IMR-90 (cell line): Measurements from ENCODE around the gene NRG4. TPM values are rescaled to one million over a fixed set of nuclear protein-coding genes. Genes with fewer than 3 reads are reported as not detected.

Experiments
- ATAC-seq: fragments of 200-7000 bp; cut with Tn5 transposase; 2 replicates; pipeline ENCODE4 v1.9.1; 2020; ENCODE audit warnings: low read depth, mild to moderate bottlenecking, moderate library complexity
- BruUV-seq: library from RNA; stranded (reverse); fragments of 400-500 nt; replicated peaks from 2 replicates; lab custom pipeline; 2021; lab: Mats Ljungman, UMichigan
- CTCF ChIA-PET: fragments of 300-600 bp; formaldehyde crosslinking; extraction: SDS; loops from one replicate; lab custom pipeline; 2021; ENCODE audit warnings: antibody characterized with exemption; lab: Yijun Ruan, JAX
- POLR2A ChIA-PET: fragments of 300-600 bp; sonication (Branson Sonifier 250); formaldehyde crosslinking; loops from one replicate; lab custom pipeline; 2022; ENCODE audit warnings: antibody characterized with exemption; ENCODE audit not compliant: unreplicated experiment; lab: Charles Lee
- DNase-seq: peaks from one replicate; pipeline ENCODE4 v3.0.0; 2013
- H2AFZ ChIP-seq: replicated peaks from 2 replicates; pipeline ENCODE3; 2013; ENCODE audit warnings: low read length, mild to moderate bottlenecking; ENCODE audit not compliant: poor library complexity
- H2AK5ac ChIP-seq: 2 replicates; pipeline ENCODE4 v1.6.1; 2013; ENCODE audit warnings: low read depth, low read length, inconsistent platforms
- H2AK9ac ChIP-seq: replicated peaks from 2 replicates; pipeline ENCODE3; 2013; ENCODE audit warnings: mild to moderate bottlenecking, low read depth, low read length, moderate library complexity; ENCODE audit not compliant: poor library complexity
- H2BK120ac ChIP-seq: 2 replicates; pipeline ENCODE4 v1.6.1; 2013; ENCODE audit warnings: low read depth, low read length, inconsistent platforms
- H2BK15ac ChIP-seq: 3 replicates; pipeline ENCODE4 v1.6.1; 2013; ENCODE audit warnings: low read depth, low read length, inconsistent platforms
- H2BK20ac ChIP-seq: 2 replicates; pipeline ENCODE4 v1.6.1; 2013; ENCODE audit warnings: low read depth, mild to moderate bottlenecking, inconsistent platforms, low read length, moderate library complexity
- H2BK5ac ChIP-seq: 2 replicates; pipeline ENCODE4 v1.6.1; 2013; ENCODE audit warnings: mild to moderate bottlenecking, low read depth, low read length, inconsistent platforms; ENCODE audit not compliant: poor library complexity, severe bottlenecking
- H3K14ac ChIP-seq: replicated peaks from 2 replicates; pipeline ENCODE4 v1.6.1; 2013; ENCODE audit warnings: low read depth, low read length, inconsistent platforms
- H3K18ac ChIP-seq: 2 replicates; pipeline ENCODE4 v1.6.1; 2013; ENCODE audit warnings: low read depth, low read length, control low read depth
- H3K23ac ChIP-seq: 2 replicates; pipeline ENCODE4 v1.6.1; 2013; ENCODE audit warnings: low read depth, low read length, inconsistent platforms
- H3K27ac ChIP-seq: 2 replicates; pipeline ENCODE4 v1.5.1; 2013; ENCODE audit warnings: mild to moderate bottlenecking, control low read depth, low read length; ENCODE audit not compliant: insufficient read depth
- H3K27me3 ChIP-seq: 2 replicates; pipeline ENCODE4 v1.6.1; 2013; ENCODE audit warnings: low read length; ENCODE audit not compliant: control insufficient read depth, insufficient read depth
- H3K36me3 ChIP-seq: 2 replicates; pipeline ENCODE4 v1.6.1; 2013; ENCODE audit warnings: low read length, mixed read lengths; ENCODE audit not compliant: control insufficient read depth, insufficient read depth
- H3K4ac ChIP-seq: 2 replicates; pipeline ENCODE4 v1.6.1; 2013; ENCODE audit warnings: low read depth, low read length, inconsistent platforms
- H3K4me1 ChIP-seq: 2 replicates; pipeline ENCODE4 v1.6.1; 2013; ENCODE audit warnings: low read length, mixed read lengths; ENCODE audit not compliant: control insufficient read depth, insufficient read depth
- H3K4me2 ChIP-seq: 2 replicates; pipeline ENCODE4 v1.6.1; 2013; ENCODE audit warnings: low read depth, mild to moderate bottlenecking, control low read depth, low read length, moderate library complexity
- H3K4me3 ChIP-seq: 2 replicates; pipeline ENCODE4 v1.5.1; 2013; ENCODE audit warnings: low read depth, mild to moderate bottlenecking, control low read depth, low read length, moderate library complexity; ENCODE audit not compliant: insufficient read depth
- H3K56ac ChIP-seq: 2 replicates; pipeline ENCODE4 v1.6.1; 2013; ENCODE audit warnings: low read length, inconsistent platforms; ENCODE audit not compliant: insufficient read depth; ENCODE audit errors: extremely low read depth
- H3K79me1 ChIP-seq, 2 experiments: 2 replicates each; pipeline ENCODE4 v1.6.1; 2013; ENCODE audit warnings: low read length in 2 of 2, inconsistent platforms in 1 of 2, low read depth in 1 of 2
- H3K9ac ChIP-seq: 2 replicates; pipeline ENCODE4 v1.6.1; 2013; ENCODE audit warnings: low read depth, low read length, control low read depth
- H3K9me1 ChIP-seq: 2 replicates; pipeline ENCODE4 v1.6.1; 2013; ENCODE audit warnings: low read length, inconsistent platforms; ENCODE audit not compliant: insufficient read depth
- H3K9me3 ChIP-seq: 2 replicates; pipeline ENCODE4 v1.6.1; 2013; ENCODE audit warnings: low read length; ENCODE audit not compliant: control insufficient read depth, insufficient read depth
- H4K20me1 ChIP-seq: 2 replicates; pipeline ENCODE4 v1.6.1; 2013; ENCODE audit warnings: low read length, inconsistent platforms; ENCODE audit not compliant: insufficient read depth
- H4K5ac ChIP-seq: 2 replicates; pipeline ENCODE4 v1.6.1; 2013; ENCODE audit warnings: mild to moderate bottlenecking, low read depth, low read length, control low read depth
- H4K8ac ChIP-seq, 2 experiments: 2 replicates each; pipeline ENCODE4 v1.6.1; 2013; ENCODE audit warnings: low read depth in 2 of 2, low read length in 2 of 2, control low read depth in 1 of 2, inconsistent platforms in 1 of 2
- H4K91ac ChIP-seq: 2 replicates; pipeline ENCODE4 v1.6.1; 2013; ENCODE audit warnings: low read depth, low read length, inconsistent platforms; ENCODE audit not compliant: insufficient read depth
- FOS ChIP-seq: fragments of 150-350 bp; IDR thresholded peaks from 2 replicates; pipeline ENCODE4 v1.6.1; 2016; ENCODE audit warnings: low read depth, low read length
- MAFK ChIP-seq: IDR thresholded peaks from 2 replicates; pipeline ENCODE4 v1.6.1; 2012; ENCODE audit warnings: low read depth, low read length, improper control_type of control experiment
- WGBS, 2 experiments: methylation state at CpG; one replicate each; pipeline versions ENCODE4 v1.1.5 to v1.1.7; 2013; ENCODE audit warnings: missing lambda C conversion rate in 2 of 2; ENCODE audit not compliant: insufficient read length in 1 of 2; ENCODE audit errors: extremely low coverage in 2 of 2; 5-methylcytosine and 5-hydroxymethylcytosine counted together
- dilution Hi-C: fragments of 300-500 bp; cut with HindIII; formaldehyde crosslinking; loops from one replicate; pipeline ENCODE4 v1.14.3; 2018; ENCODE audit warnings: low sequenced_read_pairs; ENCODE audit not compliant: unreplicated experiment
- in situ Hi-C: fragments of 300-500 bp; cut with MboI; formaldehyde crosslinking; loops from 3 replicates; pipeline ENCODE4 v1.14.3; 2019; ENCODE audit warnings: low sequenced_read_pairs, inconsistent platforms, mixed read lengths
- intact Hi-C: fragments of 100-400 bp; cut with micrococcal nuclease; formaldehyde crosslinking; loops from 2 replicates; pipeline ENCODE4 v1.10.0; 2022
- polyA plus RNA-seq, 3 experiments: library from polyadenylated mRNA; depleted of rRNA; stranded (reverse); fragments of >200 nt; gene quantifications; 2 replicates each; pipeline ENCODE4 v1.2.3, GENCODE V29; 2012; ENCODE audit warnings: low replicate concordance in 1 of 3
- total RNA-seq: library from RNA; depleted of rRNA; stranded (reverse); fragments of >200 nt; gene quantifications from 2 replicates; pipeline ENCODE4 v1.2.3, GENCODE V29; 2012
- TF ChIP-seq, protein P1 (sequence below): fragments of 150-350 bp; IDR thresholded peaks from 2 replicates; pipeline ENCODE4 v1.6.1; 2016; ENCODE audit warnings: low read depth, mild to moderate bottlenecking, low read length, moderate library complexity, borderline replicate concordance

The NRG4 gene
- total and polyA plus RNA-seq, 2 of the 4 experiments (the other 2 are of a cell fraction): not detected

DNA sequence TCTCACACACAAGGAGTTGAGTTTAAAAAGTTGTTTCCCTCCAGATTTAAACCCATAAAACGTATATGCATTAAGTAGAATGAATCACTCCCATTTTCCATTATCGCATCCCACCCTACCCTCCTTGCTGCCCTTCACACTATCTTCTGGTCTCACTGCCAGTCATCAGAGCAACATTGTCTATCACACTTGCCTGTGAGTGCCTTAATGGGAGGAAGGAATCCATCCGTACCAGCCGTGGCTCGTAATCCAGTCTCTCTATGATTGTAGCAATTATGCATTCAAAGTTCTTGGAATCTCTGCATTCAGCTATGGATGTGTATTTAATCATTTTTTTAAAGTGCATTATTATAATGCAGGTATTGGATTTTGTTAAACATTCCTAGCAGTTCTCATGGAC, 49.5 kb upstream of the NRG4 start:
- H4K91ac ChIP-seq: no peak overlapping the region
- no peak overlapping the region for H3K4ac ChIP-seq
- H3K18ac ChIP-seq: no peak overlapping the region
- no peak overlapping the region for H3K4me3 ChIP-seq
- no peak overlapping the region for H2BK120ac ChIP-seq
- DNase-seq (no peak), ATAC-seq (no peak)
- H4K8ac ChIP-seq: no peak overlapping the region
- H2AFZ ChIP-seq: no peak overlapping the region
- H3K9me3 ChIP-seq: no peaks in the 10 kb centered on the region
- no CpG with 5 or more reads among the region's 5 CpGs for WGBS, 2 experiments
- H3K27me3 ChIP-seq: peaks cover 78% of the 10 kb centered on the region
- no peak overlapping the region for H2BK20ac ChIP-seq
- BruUV-seq: no TSS peak
- no peak overlapping the region for H2BK5ac ChIP-seq
- no peak overlapping the region for H3K4me2 ChIP-seq
- no peaks in the 10 kb centered on the region for H3K36me3 ChIP-seq
- dilution Hi-C loops: no loop called here
- no peak overlapping the region for H3K14ac ChIP-seq
- H3K4me1 ChIP-seq: peaks cover 1% of the 10 kb centered on the region; the same call in 1 of the 2 replicates
- H2AK9ac ChIP-seq: no peak overlapping the region
- no peaks in the 10 kb centered on the region for H4K20me1 ChIP-seq
- H3K27ac ChIP-seq: no peak overlapping the region
- H3K79me1 ChIP-seq: no peaks in the 10 kb centered on the region
- ChIA-PET CTCF (no interaction called here), POLR2A (no interaction called here)
- no peaks in the 10 kb centered on the region for H3K9me1 ChIP-seq
- H2AK5ac ChIP-seq: no peak overlapping the region
- intact Hi-C loops: no loop called here
- no peak overlapping the region for H3K9ac ChIP-seq
- H3K56ac ChIP-seq: no peak overlapping the region
- H4K5ac ChIP-seq: no peak overlapping the region
- H2BK15ac ChIP-seq: no peak overlapping the region
- 0 out of 2 replicates have a peak overlapping the region, but pooled peaks have one; percentile 15 for H3K23ac ChIP-seq
- in situ Hi-C loops: no loop called here
- TF ChIP-seq FOS (no peak), MAFK (no peak)
- TF ChIP-seq, protein P1, sequence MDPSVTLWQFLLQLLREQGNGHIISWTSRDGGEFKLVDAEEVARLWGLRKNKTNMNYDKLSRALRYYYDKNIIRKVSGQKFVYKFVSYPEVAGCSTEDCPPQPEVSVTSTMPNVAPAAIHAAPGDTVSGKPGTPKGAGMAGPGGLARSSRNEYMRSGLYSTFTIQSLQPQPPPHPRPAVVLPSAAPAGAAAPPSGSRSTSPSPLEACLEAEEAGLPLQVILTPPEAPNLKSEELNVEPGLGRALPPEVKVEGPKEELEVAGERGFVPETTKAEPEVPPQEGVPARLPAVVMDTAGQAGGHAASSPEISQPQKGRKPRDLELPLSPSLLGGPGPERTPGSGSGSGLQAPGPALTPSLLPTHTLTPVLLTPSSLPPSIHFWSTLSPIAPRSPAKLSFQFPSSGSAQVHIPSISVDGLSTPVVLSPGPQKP: no peak
